ENCODE results near the gene CDC42SE2.
A peak's percentile ranks its signal among the peaks of the same experiment; 100 is the strongest.
"Not testable (repeated sequence)": the region's sequence is repeated elsewhere in the genome, so short reads cannot be mapped to it uniquely, and the experiment has no call there.

CDC42SE2 gene

DNA sequence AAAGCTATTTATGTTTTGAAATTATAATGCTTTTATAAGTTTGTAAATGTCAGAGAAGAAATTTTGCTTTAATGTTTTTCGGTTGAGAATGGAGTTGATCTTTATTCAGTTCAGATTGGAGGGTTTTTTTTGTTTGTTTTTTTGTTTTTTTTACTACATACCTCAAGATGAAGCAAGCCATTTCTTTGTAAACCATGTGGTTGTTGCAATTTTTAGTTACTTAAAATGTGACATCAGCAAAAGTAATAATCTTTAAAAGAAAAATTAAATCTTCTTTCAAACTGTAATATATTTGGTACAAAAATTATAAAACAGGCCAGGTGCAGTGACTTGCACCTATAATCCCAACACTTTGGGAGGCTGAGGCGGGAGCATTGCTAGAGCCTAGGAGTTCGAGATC, 102.6 kb downstream of the CDC42SE2 start:
- DNase-seq (ENCODE audit: low read depth), result no peak

DNA sequence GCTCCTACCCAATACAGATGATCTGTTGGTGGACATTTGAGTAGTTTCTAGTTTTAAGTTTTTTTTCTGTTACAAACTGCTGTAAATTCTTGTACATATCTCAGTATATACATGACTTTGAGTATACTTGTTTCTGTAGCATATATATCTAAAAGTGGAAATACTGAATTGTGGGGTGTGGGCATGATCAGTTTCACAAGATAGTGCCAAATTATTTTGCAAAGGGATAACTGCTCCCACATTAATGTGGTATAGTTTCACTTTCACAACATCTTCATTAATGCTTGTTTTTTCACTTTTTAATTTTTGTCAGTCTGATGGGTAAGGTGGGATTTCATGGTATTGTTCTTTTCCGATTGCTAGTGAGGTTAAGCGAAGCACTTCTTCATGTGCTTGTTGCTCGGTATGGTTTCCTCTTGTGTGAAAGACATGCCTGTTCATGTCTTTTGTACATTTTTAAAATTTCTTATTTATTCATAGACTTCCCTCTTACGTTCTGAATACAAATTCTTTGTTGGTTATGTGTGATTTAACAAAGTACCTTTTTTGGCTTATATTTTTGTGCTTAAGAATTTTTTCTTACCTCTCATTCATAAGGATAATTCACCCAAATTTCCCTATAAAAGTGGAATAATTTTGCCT, 103.5 kb downstream of the CDC42SE2 start:
- no peak for DNase-seq (ENCODE audit: low read depth)

DNA sequence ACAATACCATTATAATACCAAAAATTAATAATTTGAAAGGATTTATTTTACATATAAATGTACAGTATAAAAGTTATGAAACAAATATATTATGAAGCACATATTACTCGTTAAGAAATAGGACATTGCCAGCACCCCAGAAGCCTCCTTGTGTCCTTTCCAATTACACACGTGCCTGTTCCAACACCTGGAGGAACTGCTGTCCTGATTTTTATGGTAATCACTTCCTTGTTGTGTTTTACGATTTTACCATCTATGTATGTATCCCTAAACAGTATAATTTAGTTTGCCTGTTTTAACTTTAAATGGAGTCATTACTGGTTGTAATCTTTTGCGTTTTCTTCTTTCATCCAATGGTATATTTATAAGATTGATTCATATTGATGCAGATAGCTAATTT, 105.0 kb downstream of the CDC42SE2 start:
- DNase-seq (ENCODE audit: low read depth), result no peak

DNA sequence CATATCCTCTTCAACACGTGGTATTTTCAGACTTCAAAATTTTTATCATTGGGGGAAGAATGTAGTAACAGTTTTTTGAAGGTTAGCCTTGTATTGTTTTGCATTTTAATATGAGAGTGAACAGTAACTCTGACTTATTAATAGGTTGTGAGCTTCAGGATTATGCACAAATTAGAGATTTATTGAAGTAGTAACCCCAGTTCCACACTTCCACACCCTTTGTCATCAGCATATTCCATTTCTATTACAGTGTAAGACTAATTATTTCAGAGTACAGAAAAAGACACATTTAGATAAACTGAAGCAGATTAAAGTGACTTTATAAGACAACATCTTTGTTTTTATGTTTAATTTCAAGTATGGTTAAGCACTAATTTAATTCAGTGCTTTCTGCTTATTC, 105.7 kb downstream of the CDC42SE2 start:
- no peak for DNase-seq (ENCODE audit: low read depth)

DNA sequence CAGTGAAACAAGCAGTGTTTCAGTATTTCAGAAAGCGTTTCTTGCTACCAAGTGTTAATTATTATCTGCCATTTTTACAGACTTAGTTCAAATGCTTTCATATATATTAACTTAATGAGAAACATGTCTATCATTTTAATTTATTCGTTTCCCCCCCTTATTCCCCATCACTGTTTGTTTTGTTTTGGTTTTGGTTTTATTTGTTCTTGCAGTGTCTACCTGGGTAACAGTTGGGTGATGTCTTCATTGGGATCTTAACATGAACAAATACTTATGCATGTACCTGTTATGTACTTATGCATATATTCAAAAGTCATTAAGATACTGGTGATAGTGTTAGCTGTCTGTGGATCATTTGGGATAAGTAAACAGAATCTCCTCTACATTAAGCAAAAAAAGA, 108.0 kb downstream of the CDC42SE2 start:
- DNase-seq (ENCODE audit: low read depth), result no peak

DNA sequence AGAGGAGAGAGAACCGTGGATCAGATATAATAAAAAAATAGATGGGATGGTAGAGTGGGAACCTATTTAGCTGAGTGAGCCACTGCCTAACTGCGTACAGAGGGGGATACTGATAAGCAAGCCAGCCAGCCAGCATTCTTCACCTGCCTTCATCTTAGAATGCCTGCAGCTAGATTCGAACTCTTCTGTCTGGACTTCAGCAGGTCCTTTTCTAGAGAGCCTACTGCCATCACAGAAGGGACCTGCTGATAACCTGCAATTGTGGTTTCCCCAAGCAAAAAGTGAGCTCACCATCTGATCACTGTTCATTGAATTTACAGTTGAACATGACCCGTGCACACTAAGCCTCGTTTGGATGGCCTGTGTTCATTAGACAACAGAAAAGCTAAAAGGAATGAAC, 109.4 kb downstream of the CDC42SE2 start:
- DNase-seq (ENCODE audit: low read depth), result no peak

DNA sequence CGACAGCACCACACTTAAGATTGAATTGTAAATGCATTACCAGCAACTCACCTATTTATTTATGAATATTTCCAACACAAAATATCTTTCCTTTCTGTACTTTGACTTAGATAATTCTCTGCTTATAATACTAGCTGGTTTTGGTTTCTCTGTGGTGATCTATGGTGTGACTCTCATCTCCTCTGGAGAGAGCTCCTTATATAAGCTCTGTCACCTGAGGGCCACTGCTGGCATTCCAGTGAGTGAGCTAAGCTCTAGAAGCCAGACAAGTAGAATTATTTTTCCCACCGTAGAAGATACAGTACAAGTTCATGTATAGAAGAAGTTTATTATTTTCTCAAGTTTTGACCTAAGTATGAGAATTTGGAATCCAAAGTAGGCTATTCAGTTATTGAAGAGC, 111.5 kb downstream of the CDC42SE2 start:
- DNase-seq (ENCODE audit: low read depth), result no peak

DNA sequence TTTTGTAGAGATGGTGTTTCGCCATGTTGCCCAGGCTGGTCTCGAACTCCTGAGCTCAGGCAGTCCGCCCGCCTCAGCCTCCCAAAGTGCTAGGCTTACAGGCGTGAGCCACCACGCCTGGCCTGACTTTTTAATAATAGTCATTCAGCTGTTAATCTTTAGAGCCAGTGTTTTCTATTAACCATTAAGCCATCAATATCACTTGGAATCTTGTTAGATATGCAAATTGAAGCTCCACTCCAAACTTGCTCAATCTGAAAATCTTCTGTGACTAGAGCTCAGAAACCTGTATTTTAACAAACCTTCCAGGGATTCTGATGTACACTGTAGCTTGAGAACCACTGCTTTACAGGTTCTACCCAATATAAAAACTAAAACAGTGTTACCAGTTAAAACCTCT, 113.5 kb downstream of the CDC42SE2 start:
- no peak for DNase-seq (ENCODE audit: low read depth)

DNA sequence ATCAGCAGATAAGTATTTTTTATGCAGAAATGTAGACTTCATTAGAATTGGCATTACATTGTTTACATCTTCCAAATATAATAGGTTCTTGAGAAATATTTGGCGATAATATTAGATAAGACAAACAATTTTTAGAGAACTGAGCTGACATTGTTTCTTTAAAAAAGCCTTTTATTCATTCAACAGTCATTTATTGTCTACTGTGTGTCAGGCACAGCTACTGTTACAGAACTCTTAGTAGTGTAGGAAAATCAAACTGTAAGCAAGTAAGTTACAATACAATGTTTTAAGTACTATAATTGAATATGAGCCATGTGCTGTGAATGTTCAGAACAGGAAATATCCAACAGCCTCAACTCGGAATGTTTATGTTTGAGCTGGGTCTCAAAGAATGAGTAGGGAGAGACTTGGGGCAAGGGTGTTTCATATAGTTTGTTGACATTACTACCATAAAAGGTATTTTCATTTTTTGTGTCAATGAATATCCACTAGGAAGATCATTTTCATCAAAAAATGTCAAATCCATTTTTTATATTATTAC, 114.0 kb downstream of the CDC42SE2 start:
- no peak for DNase-seq (ENCODE audit: low read depth)

DNA sequence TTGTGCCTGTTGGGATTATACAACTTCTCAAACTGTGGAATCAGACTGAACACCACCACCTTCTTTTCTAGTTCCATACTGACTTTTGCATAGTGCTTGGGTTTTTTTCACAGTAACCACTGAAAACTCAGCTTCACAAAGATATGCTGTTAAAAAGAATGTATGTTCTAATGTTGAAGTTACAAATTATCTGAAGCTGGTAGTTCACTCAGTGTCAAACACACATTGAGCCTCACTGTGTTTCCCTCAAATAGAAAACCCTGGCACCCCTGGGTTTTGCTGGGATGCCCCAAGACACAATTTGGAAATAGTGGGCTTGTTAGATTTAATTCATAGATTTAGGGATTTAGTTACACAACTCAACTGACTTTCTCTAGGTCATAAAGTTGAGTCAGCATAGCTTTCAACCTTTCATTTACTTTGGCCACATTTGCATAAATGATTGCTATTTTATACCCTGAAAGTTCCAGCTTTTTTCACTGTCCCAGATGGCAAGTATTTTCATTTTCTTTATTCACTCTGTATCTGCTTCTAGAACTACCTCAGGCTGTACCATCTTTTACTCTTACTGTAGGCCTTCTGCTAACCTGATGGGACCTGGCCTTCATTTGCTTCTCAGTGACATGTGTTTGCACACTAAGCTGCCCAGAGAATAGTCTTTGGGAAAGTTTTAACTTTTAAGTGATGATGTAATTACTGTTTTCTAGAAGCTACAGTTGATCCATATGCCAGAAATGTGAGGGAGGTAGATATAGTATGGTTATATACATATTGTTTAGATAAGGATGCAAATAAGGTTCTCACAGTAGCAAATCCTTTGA, 115.1 kb downstream of the CDC42SE2 start:
- DNase-seq (ENCODE audit: low read depth), result no peak

DNA sequence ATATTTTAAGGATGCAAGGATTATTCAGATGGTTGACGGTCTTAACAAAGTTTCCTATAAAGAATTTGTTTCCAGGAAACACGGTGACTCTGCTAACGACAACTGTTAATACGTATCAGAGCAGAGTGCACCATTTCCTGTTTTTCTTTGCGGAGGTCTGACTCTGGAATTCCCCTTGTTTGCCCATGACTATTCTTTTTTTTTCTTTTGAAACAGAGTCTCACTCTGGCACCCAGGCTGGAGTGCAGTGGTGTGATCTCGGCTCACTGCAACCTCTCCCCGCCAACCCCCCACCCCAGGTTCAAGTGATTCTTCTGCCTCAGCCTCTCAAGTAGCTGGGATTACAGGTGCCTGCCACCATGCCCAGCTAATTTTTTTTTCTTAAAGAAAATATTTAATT, 115.9 kb downstream of the CDC42SE2 start:
- peak; percentile 25 for DNase-seq (ENCODE audit: low read depth)

DNA sequence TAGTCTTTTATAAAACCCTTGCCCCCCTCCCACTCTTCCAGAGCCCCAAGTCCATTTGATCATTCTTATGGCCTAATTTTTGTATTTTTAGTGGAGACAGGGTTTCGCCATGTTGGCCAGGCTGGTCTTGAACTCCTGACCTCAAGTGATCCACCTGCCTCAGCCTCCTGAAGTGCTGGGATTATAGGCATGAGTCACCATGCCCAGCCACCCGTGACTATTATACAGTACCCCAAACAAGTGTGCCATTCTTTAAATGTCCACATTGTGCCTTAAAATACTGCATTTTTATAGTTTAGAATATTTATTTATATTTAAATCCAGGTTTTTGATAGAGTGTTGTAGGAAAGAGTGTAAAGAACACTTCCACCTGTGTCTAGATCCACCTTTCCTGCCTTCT, 116.4 kb downstream of the CDC42SE2 start:
- DNase-seq (ENCODE audit: low read depth), result not testable (repeated sequence)

DNA sequence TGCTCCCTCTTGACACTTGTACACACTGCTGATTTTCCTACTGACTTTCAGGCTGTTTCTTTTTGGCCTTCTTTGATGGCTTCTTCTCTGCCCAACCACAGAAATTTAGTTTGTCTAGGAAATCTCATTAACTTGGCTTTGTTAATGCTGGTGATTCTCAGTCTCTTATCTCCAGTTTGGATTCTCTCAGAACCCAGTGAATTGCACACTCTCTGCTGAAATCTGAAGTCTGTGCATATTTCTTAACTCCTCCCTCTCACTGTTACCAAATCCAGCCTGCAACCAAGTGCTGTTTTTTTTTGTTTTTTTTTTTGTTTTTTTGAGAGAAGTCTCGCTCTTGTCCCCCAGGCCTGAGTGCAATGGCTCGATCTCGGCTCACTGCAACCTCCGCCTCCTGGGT, 117.2 kb downstream of the CDC42SE2 start:
- DNase-seq (ENCODE audit: low read depth), result no peak

DNA sequence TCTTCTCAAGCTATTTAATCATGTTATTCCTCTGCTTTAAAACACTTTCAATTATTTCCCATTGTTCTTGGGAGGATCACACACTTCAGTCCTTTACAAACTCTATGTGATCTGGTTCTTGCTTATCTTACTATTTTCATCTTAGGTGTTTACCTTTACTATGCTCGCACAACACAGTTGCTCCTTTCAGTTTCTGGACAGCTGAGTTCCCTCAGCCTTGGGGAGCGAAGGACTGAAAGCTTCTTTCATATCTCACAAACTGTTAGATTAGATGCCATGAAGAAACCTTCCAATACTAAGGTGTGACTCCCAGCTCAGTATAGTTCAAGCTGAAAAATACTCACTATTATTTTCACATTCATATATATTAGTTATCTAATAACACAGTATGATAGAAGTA, 117.9 kb downstream of the CDC42SE2 start:
- no peak for DNase-seq (ENCODE audit: low read depth)

DNA sequence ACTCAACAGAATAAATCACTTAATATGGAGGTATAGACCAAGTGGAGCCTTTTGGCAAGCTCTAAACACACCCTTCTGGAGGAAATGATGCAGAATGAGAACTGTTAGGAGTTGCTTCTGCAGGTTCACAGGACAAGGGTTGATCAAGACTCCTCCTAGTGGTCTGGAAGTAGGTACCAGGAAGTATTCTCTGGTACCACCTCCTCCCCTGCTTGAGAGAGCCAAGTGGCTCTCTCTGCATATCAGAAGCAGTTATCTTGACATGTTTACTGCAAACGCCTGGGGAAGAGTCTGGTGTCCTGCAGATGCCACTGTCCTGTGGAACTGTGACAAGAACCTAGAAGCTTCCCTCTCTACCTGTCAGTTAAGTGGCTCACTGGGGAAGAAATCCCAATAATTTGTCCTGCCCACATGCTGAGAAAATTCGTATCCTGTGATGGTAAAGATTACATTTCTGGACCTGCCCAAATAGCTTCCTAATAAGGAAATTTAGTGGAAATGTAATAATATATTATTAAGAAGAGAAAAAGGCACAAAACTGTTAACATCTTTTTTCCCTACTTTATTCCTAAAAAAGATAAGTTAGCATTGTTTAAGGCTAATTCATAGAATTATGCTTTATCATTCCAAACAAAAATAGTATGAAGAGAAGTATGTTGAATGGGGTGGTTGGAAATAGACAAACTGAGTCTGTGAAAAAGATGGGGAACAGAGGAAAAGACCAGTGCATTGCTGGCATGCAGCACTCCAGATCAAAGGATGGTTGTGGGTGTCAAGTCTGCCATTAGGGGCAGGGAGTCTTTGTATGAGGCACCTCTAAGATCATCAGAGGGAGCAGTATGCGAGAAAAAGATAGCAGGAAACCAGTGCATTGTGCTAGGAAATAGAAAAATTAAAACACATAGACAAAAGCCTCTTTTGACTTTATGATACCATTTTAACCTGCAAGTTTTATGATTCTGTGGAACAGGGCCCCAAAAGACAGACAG, 118.8 kb downstream of the CDC42SE2 start:
- no peak for DNase-seq (ENCODE audit: low read depth)

DNA sequence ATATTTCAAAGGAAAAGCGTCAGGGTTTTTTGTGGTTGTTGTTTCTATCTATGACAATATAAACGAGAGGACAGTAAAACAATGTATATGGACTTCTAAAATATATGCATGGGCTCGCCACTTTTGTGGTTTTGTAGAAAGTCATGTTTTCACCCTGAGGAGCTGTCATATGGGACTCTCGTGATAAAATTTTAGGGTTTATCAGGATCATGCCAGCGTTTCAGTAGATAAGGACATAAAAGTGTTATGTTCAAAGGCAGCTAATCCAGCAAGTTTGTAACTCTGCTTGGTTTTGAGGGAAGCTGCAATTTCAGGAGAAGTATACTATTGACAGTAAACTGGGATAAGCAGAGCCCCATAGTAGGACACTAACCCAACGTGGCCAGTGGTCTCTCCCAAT, 120.3 kb downstream of the CDC42SE2 start:
- DNase-seq (ENCODE audit: low read depth), result no peak

DNA sequence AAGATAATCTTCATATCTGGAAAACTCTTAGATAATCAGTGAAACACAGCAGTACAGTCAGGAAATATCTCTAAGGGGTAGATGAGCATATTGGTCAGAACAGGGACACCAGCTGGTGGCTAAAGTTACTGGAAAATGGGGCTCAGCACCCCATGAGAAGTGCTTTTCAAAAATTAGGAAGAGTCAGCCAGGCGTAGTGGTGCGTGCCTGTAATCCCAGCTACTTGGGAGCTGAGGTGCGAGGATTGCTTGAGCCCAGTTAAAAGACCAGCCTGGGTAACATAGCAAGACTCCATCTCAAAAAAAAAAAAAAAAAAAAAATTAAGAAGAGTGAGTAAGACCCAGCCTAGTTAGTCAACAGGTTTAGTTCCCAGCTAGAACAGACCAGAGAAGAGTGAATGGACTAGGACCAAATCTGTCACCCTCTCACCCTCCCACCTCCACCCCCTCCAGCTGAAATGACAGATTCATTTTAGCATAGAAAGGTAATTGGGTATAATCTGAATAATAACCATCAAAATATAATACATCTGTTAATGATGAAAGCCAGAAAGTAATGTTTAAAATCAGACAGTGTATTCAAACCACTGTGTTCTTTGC, 120.9 kb downstream of the CDC42SE2 start:
- DNase-seq (ENCODE audit: low read depth), result no peak

DNA sequence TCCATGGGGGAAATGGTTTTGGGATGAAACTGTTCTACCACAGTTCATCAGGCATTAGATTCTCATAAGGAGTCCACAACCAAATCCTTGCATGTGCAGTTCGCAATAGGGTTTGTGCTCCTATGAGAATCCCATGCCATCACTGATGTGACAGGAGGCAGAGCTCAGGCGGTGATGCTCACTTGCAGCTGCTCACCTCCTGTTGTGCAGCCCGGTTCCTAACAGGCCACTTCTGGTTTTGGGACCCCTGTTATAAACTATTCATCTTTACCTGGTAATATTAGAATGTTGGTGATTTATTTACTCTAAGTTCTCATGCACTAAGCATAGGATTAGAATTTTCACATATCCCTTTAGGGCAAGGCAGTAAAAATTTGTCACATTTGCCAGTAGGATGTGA, 122.3 kb downstream of the CDC42SE2 start:
- DNase-seq (ENCODE audit: low read depth), result no peak

DNA sequence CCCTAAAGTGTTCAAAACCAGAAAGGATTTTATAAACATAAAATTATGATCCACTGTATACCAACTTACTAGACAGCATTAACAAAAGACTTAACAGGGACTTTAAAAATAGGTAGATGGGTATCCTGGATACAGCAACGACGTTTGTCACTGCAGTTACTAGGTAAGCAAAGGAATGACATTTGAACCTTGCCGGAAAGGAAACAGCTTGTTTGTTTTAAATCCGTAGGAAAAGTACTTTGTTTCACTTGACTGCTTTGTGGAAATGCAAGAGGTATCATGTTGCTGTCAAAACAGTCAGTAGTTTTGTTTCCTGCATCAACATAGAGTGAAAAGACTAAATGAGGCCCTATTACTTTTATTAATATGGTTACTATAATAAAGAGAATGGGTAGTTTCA, 122.9 kb downstream of the CDC42SE2 start:
- no peak for DNase-seq (ENCODE audit: low read depth)

DNA sequence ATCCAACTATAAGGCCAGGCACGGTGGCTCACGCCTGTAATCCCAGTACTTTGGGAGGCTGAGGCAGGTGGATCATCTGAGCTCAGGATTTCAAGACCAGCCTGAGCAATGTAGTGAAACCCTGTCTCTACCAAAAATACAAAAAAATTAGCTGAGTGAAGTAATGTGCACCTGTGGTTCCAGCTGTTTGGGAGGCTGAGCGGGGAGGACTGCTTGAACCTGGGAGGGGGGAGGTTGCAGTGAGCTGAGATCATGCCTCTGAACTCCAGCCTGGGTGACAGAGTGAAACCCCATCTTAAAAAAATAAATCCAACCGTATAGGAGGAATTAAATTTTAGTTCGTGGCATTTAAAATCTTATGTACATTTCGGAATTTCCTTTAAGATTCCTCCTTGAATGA, 123.4 kb downstream of the CDC42SE2 start:
- DNase-seq (ENCODE audit: low read depth), result no peak

DNA sequence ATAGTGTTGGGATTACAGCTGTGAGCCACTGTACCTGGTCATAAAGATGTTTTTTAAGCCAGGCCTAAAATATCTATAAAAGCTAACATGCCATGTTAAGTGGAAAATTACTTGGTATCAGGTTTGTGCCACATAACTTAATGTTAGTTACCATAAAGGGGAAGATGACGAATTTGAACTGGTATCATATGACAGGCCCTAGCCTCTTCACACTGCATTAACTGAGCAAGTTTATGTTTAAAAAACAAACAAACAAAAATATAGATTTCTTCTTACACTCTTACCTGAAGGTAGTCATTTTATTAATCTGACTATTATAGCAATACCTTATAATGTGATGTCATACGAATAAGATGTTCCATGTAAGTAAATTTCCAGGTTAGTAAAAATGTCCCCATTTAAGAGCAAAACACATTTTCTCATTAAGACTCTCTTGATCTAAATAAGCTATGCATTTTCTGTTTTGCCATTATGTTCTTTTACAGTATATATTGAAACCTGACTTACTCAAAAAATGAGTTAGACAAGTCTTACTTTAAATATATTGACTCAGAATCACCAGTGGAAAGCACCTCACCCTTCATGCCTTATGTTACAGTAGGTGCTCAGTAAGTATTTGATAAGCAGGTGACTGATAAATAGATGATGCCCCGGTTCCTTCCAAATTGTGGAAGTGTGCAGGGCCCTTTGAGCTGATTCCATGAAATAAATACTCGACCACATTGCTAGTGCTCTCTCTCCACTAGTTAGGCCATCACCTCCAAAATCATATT, 125.4 kb downstream of the CDC42SE2 start:
- DNase-seq (ENCODE audit: low read depth), result no peak

Measured in HS-5 (cell line).